Upper lobe of left lung (tissue), 4 donors: ENCODE results near the gene ASB15.

Source experiments
- EP300 ChIP-seq, 4 donors: sonication (generic); formaldehyde crosslinking; IDR thresholded peaks; one replicate each; pipeline ENCODE4 v1.5.1; 2017; ENCODE audit warnings: antibody characterized with exemption in 4 of 4, control low read depth in 2 of 4
- POLR2AphosphoS5 ChIP-seq, 2 donors: sonication (generic); formaldehyde crosslinking; IDR thresholded peaks; one replicate each; pipeline ENCODE4 v1.5.1; 2017; ENCODE audit warnings: antibody characterized with exemption in 2 of 2
- TF ChIP-seq, protein P1 (sequence below), 6 experiments: fragments of 450-650 bp in 4 of 6; fragments of 200-600 bp in 2 of 6; sonication (generic) in 2 of 6; IDR thresholded peaks; one replicate each; pipeline ENCODE4 v1.5.1; 2016 to 2019; ENCODE audit warnings: antibody characterized with exemption in 6 of 6

DNA sequence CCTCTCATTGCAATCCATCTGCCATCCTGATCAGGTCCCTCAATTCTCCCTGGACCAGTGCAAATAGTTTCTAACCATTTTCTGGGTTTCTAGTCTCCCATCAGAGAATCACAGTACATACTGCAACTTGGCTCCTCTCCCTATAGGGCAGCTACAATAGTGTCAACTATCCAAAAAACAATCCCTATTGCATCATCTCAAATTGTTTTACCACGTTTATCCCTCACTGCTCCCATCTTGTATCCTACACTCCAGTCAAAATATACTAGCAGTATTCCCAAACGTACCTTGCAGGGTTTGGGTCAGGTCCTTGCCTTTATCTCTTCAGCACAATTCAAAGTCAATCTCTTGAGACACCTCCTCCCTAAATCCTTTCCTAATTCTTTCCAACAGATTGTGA lies 23.6 kb downstream of the ASB15 start:
- TF ChIP-seq POLR2AphosphoS5 (IDR thresholded peaks at IDR 0.05) = no peak
- TF ChIP-seq, protein P1, sequence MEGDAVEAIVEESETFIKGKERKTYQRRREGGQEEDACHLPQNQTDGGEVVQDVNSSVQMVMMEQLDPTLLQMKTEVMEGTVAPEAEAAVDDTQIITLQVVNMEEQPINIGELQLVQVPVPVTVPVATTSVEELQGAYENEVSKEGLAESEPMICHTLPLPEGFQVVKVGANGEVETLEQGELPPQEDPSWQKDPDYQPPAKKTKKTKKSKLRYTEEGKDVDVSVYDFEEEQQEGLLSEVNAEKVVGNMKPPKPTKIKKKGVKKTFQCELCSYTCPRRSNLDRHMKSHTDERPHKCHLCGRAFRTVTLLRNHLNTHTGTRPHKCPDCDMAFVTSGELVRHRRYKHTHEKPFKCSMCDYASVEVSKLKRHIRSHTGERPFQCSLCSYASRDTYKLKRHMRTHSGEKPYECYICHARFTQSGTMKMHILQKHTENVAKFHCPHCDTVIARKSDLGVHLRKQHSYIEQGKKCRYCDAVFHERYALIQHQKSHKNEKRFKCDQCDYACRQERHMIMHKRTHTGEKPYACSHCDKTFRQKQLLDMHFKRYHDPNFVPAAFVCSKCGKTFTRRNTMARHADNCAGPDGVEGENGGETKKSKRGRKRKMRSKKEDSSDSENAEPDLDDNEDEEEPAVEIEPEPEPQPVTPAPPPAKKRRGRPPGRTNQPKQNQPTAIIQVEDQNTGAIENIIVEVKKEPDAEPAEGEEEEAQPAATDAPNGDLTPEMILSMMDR (IDR thresholded peaks at IDR 0.05) = no peak
- TF ChIP-seq EP300 (IDR thresholded peaks at IDR 0.05) = no peak
